GOT3 (cell line): ENCODE results near the gene GPC6.

Source experiments
- DNase-seq: peaks from one replicate; lab custom pipeline; 2025; ENCODE audit warnings: mixed read lengths; lab: John Stamatoyannopoulos, UW

Gene GPC6

GRCh38 chr13:93268327-93269028, 41.9 kb downstream of the GPC6 start:
- no peak for DNase-seq

GRCh38 chr13:93270769-93271742, 44.4 kb downstream of the GPC6 start:
- no peak for DNase-seq

GRCh38 chr13:93279982-93280381, 53.4 kb downstream of the GPC6 start:
- no peak for DNase-seq

DNA sequence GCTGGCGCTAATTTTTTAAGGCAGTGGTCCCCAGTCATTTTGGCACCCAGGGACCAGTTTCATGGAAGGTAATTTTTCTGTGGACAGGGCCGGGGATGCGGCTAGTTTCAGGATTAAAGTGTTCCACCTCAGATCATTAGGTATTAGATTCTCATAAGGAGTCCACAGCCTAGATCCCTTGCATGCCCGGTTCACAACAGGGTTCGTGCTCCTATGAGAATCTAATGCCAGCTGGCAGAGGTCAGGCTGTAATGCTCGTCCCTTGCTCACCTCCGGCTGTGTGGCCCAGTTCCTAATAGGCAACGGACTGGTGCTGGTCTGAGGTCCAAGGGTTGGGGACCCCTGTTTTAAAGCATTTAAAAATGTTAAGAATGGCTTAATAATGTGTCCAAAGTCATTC, 54.1 kb downstream of the GPC6 start:
- no peak for DNase-seq

DNA sequence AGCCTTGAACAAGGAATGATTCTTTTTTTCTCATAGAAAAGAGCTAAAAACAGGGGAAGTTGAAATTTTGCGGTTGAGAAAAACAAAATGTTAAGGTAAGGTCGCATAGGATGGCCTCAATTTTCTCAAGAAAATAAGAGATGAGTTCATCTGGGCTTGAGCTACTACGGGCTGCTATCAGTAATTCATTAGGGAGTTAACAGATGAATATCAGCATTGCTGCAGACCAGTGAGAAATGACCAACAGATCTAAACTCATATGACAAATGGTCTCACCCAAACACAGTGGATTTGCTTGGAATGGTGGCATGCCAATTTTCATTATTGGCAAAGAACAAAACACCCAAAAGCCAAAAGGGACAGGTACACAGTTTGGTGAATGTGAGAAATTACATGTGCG, 56.6 kb downstream of the GPC6 start:
- no peak for DNase-seq

DNA sequence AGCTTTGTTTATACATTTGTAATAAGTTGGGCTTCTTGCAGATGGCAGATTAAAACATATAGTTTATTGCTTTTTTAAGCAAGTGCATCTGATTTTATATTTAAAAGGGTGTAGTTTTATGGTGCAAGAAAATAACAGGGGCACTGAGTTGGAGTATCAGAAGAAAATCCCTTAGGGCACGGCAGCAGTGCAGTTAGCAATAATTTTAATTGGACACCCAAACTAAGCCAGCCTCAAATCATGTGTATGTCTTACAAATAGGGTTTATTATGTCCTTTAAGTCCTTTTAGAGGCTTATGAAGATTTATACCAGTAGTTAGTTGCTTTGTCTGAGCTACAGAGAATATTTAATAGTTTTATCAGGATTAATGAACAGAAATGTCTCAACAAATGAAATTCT, 57.5 kb downstream of the GPC6 start:
- DNase-seq, result no peak

GRCh38 chr13:93286047-93286446, 59.4 kb downstream of the GPC6 start:
- no peak for DNase-seq

DNA sequence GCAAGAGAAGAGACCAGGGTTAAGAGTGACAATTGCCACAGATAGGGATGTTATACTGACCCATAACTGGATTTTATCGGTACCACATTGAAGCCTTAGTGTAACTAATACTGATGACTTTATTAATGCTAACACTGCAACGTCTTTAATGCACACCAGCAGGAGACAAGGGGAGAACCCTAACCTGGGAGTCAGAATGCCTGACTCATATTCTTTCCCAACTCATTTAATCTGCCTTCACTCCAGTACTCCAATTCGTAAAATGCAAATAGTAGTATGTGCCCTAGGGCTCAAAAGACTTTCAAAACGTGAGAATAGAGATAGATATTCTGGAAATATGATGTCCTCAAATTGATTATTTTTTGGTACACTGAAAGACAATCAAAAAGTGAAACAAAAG, 62.4 kb downstream of the GPC6 start:
- DNase-seq, result no peak

GRCh38 chr13:93289842-93290241, 63.2 kb downstream of the GPC6 start:
- no peak for DNase-seq

- no peak for DNase-seq
Measured at GRCh38 chr13:93290503-93290902, 63.9 kb downstream of the GPC6 start.

DNA sequence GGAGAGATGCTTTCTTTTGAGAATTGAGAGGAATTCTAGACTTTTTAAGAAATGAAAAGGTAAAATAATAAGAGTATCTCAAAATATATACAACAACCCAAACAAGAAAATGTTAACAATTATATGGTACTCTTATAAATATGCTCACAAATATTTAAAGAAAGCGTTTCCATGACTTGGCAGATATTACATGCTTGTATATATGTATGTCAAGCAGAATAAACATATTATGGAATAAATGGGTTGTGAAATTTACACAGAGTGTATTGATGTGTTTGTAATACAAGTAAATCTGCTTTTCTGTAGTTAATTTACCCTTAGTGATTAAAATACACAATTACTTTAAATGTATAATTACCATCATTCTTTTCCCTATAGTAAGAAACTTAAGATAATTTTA, 65.8 kb downstream of the GPC6 start:
- DNase-seq, result no peak

- no peak for DNase-seq
Measured at GRCh38 chr13:93293710-93294109, 67.1 kb downstream of the GPC6 start.

DNA sequence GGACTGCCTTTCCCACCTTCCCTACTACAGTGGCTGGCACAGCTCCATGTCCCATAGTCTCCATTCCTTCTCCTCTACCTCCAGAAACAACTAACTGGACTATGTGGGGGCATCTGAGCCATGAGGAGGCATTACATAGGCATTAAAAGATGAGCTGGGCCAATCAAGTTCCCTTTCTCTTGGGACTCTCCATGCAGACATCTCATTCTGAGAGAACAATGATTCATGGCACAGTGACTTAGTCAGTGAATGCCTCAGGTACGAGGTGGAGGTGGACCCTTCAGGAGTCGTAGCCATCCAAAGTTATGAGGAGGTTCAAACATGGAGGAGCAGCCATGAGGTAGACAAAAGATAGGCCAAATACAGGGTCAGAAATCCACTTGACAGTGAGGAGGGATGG, 70.0 kb downstream of the GPC6 start:
- DNase-seq, result no peak

DNA sequence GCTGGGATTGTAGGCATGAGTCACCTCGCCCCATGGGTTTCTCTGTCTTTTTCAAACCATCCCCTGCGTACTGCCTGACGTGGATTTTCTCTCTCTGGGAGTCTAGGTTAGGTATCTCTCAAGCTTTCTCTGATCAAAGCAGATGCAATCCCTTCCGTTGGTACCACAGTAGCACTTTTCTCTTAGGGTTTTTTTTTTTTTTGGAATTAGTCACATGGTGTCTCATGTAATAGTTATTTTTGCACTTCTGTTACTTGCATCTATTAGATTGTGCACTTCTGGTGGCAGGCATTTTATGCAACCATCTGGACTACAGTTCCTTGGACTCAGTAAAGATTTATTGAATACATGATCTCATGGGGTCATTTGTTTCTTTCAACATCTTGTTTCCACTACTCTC, 72.1 kb downstream of the GPC6 start:
- DNase-seq, result no peak

DNA sequence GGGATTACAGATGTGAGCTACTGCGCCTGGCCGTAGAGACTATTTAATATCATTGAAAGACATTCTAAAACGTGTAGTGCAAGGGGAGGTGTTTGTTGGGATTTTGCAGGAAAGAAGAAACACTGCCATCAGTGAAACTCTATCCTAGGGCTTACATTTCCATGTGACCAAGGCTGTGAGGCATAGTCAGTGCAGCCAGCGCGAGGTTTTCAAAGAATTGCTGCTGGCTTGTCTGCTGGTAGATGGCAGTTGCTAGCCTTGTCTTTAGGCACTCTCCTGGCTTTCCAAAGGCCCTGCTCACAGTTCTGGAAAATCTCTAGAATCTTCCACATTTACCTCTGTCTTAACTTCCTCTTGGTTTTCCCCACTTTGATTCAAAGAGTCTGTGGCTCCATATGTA, 77.5 kb downstream of the GPC6 start:
- no peak for DNase-seq

GRCh38 chr13:93304868-93305613, 78.4 kb downstream of the GPC6 start:
- no peak for DNase-seq

GRCh38 chr13:93305886-93306285, 79.3 kb downstream of the GPC6 start:
- DNase-seq, result no peak

DNA sequence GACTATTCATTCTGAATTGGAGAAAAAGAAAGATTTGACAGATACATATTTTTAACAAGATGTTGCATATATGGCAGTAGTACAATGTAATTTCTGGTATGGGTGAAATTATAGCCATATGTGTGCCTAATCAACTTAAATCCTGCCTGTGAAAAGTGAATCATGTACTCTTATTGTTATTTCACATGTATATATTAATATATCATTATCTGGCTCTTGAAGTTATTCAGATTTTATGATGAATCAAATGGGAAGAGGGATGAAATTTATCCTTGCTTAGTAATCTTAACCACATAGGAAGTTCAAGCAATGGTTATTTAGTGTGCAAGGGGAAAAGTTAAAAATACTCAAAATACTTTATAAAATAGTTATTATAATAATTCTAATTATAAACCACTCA, 80.5 kb downstream of the GPC6 start:
- no peak for DNase-seq

- no peak for DNase-seq
Measured at GRCh38 chr13:93307651-93308050, 81.0 kb downstream of the GPC6 start.

DNA sequence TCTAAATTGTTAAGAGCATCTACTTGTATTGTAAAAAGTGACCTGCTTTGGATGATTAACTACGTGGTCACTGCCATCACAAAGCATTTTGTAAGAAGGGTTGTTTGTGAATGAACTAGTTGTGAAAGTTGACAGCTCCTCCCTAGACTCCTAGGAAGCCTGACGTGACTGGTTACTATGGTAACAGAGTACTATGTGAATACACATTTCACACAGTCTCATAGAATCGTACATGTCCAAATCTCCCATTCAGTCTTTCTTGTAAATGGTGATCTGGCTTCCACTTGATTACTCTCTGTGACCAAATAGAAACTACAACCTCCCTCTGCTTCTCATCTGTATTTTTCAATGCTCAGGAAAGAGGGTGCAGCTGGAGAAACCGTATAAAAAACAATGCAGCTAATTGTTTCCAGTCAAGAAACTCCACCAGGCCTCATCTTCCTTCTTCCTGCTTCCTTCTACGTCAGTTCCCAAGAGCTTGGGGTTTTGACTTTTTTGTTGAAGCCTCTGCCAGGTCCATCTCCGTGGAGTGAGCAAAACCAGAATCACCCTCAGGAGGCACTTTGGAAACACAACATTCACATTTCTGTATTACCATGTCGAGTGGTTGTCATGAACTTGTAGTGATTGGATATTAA, 83.4 kb downstream of the GPC6 start:
- no peak for DNase-seq

GRCh38 chr13:93316841-93317240, 90.2 kb downstream of the GPC6 start:
- DNase-seq, result no peak
